HepG2 (cell line): ENCODE data around the gene CPHXL. TPM values are rescaled to one million over a fixed set of nuclear protein-coding genes. Genes with fewer than 3 reads are reported as not detected.

ENCODE experiments used
- CAMTA2 ChIP-seq: sonication (generic); formaldehyde crosslinking; IDR thresholded peaks from 2 replicates; pipeline ENCODE4 v1.4.0; 2020; ENCODE audit warnings: mild to moderate bottlenecking, missing genetic modification reagents, borderline replicate concordance
- DRAP1 ChIP-seq: IDR thresholded peaks from 2 replicates; pipeline ENCODE4 v1.6.1; 2016; ENCODE audit warnings: missing genetic modification reagents, missing compliant biosample characterization
- ELF4 ChIP-seq: sonication (generic); formaldehyde crosslinking; IDR thresholded peaks from 2 replicates; pipeline ENCODE4 v1.5.0; 2020; ENCODE audit warnings: missing genetic modification reagents, mild to moderate bottlenecking, moderate library complexity, borderline replicate concordance
- ETS1 ChIP-seq: sonication (generic); formaldehyde crosslinking; IDR thresholded peaks from 2 replicates; pipeline ENCODE4 v1.4.0; 2020; ENCODE audit warnings: missing genetic modification reagents
- ETV5 ChIP-seq: IDR thresholded peaks from 2 replicates; pipeline ENCODE4 v1.6.1; 2018; ENCODE audit warnings: missing biosample characterization, missing genetic modification reagents, inconsistent platforms, borderline replicate concordance
- FOXM1 ChIP-seq: sonication (generic); formaldehyde crosslinking; IDR thresholded peaks from 2 replicates; pipeline ENCODE4 v1.5.0; 2020; ENCODE audit warnings: missing genetic modification reagents
- GATAD2A ChIP-seq: IDR thresholded peaks from 2 replicates; pipeline ENCODE4 v1.6.1; 2016
- GLMP ChIP-seq: sonication (generic); formaldehyde crosslinking; IDR thresholded peaks from 2 replicates; pipeline ENCODE4 v1.9.0; 2021; ENCODE audit warnings: missing genetic modification reagents, mild to moderate bottlenecking, borderline replicate concordance
- HMG20B ChIP-seq: conservative IDR thresholded peaks from 2 replicates; pipeline ENCODE4 v1.6.1; 2016; ENCODE audit warnings: missing genetic modification reagents, missing compliant biosample characterization
- HMGXB4 ChIP-seq, 2 experiments: sonication (generic) in 1 of 2; formaldehyde crosslinking in 1 of 2; IDR thresholded peaks; 2 replicates each; pipeline versions ENCODE4 v1.4.0 to v1.6.1; 2018 to 2020; ENCODE audit warnings: missing genetic modification reagents in 2 of 2, borderline replicate concordance in 1 of 2, low read depth in 1 of 2, mild to moderate bottlenecking in 1 of 2, missing biosample characterization in 1 of 2
- JARID2 ChIP-seq: sonication (generic); formaldehyde crosslinking; IDR thresholded peaks from 2 replicates; pipeline ENCODE4 v1.8.1; 2023; ENCODE audit warnings: missing genetic modification reagents, inconsistent platforms; ENCODE audit not compliant: insufficient replicate concordance
- NCOA2 ChIP-seq: sonication (generic); formaldehyde crosslinking; IDR thresholded peaks from 2 replicates; pipeline ENCODE4 v1.8.0; 2022; ENCODE audit warnings: inconsistent platforms
- PAXIP1 ChIP-seq: sonication (generic); formaldehyde crosslinking; conservative IDR thresholded peaks from 2 replicates; pipeline ENCODE4 v1.4.0; 2020; ENCODE audit warnings: mild to moderate bottlenecking, missing genetic modification reagents, moderate library complexity
- PITX1 ChIP-seq: sonication (generic); formaldehyde crosslinking; IDR thresholded peaks from 2 replicates; pipeline ENCODE4 v1.5.1; 2020; ENCODE audit warnings: mild to moderate bottlenecking, missing genetic modification reagents
- REL ChIP-seq: sonication (generic); formaldehyde crosslinking; conservative IDR thresholded peaks from 2 replicates; pipeline ENCODE4 v1.8.0; 2022; ENCODE audit warnings: mild to moderate bottlenecking, missing genetic modification reagents, moderate library complexity
- SAFB2 ChIP-seq: sonication (generic); formaldehyde crosslinking; IDR thresholded peaks from 2 replicates; pipeline ENCODE4 v1.5.1; 2020; ENCODE audit warnings: missing genetic modification reagents, low read depth, mild to moderate bottlenecking, borderline replicate concordance
- SNAPC2 ChIP-seq: sonication (generic); formaldehyde crosslinking; IDR thresholded peaks from 2 replicates; pipeline ENCODE4 v1.8.1; 2022; ENCODE audit warnings: mild to moderate bottlenecking, missing genetic modification reagents
- SRSF1 ChIP-seq: fragments of 200-400 bp; formaldehyde crosslinking; optimal IDR thresholded peaks from 2 replicates; pipeline ENCODE3; 2017; ENCODE audit warnings: mild to moderate bottlenecking, low read depth, low read length, moderate library complexity
- TARDBP ChIP-seq: sonication (generic); formaldehyde crosslinking; IDR thresholded peaks from 2 replicates; pipeline ENCODE4 v1.8.0; 2022; ENCODE audit warnings: mild to moderate bottlenecking, missing genetic modification reagents
- ZNF264 ChIP-seq: sonication (generic); formaldehyde crosslinking; IDR thresholded peaks from 2 replicates; pipeline ENCODE4 v1.4.0; 2020; ENCODE audit warnings: missing genetic modification reagents
- ZNF510 ChIP-seq: sonication (generic); formaldehyde crosslinking; IDR thresholded peaks from 2 replicates; pipeline ENCODE4 v1.4.0; 2020; ENCODE audit warnings: low read depth, mild to moderate bottlenecking, missing genetic modification reagents
- ZNF546 ChIP-seq: sonication (generic); formaldehyde crosslinking; conservative IDR thresholded peaks from 2 replicates; pipeline ENCODE4 v1.8.1; 2023; ENCODE audit warnings: mild to moderate bottlenecking, missing genetic modification reagents
- ZNF713 ChIP-seq: sonication (generic); formaldehyde crosslinking; IDR thresholded peaks from 2 replicates; pipeline ENCODE4 v1.4.0; 2020; ENCODE audit warnings: mild to moderate bottlenecking, missing genetic modification reagents
- ZNF777 ChIP-seq: sonication (generic); formaldehyde crosslinking; IDR thresholded peaks from 2 replicates; pipeline ENCODE4 v1.4.0; 2020; ENCODE audit warnings: missing genetic modification reagents
- polyA plus RNA-seq, 8 experiments: library from polyadenylated mRNA; depleted of rRNA in 3 of 8; stranded (reverse) in 7 of 8; unstranded in 1 of 8; fragments of >200 nt; fragmentation: Illumina TruSeq in 4 of 8; extraction: Trizol in 4 of 8; gene quantifications; 2 replicates each; pipeline versions ENCODE4 v1.2.1 to v1.2.3, GENCODE V29; 2011 to 2016; ENCODE audit warnings: low read depth in 4 of 8, missing spikeins in 1 of 8, mixed read lengths in 1 of 8; ENCODE audit not compliant: insufficient read depth in 1 of 8
- total RNA-seq, 5 experiments: library from RNA; depleted of rRNA; stranded (reverse); fragments of >200 nt; fragmentation: Illumina TruSeq; extraction: Trizol; gene quantifications; 2 replicates each; pipeline ENCODE4 v1.2.3, GENCODE V29; 2016; ENCODE audit warnings: low read depth in 1 of 5

The CPHXL gene
- total and polyA plus RNA-seq, 2 of the 13 experiments (the other 11 are each of a cell fraction or from before 2014, with no cell fraction given): not detected

- no peak for TF ChIP-seq FOXM1 (CRISPR knock-in tag)
- peak; percentile 63 for TF ChIP-seq GATAD2A (CRISPR knock-in tag)
- no peak for TF ChIP-seq ETS1 (CRISPR knock-in tag)
- peak; percentile 98 for TF ChIP-seq ZNF264 (CRISPR knock-in tag)
- TF ChIP-seq NCOA2 (CRISPR knock-in tag): peak; percentile 58; the same call in 1 of the 2 replicates
- no peak for TF ChIP-seq HMGXB4 (CRISPR knock-in tag; IDR thresholded peaks at IDR 0.05; ENCODE audit: borderline replicate concordance in 1 of 2, low read depth in 1 of 2)
- TF ChIP-seq PAXIP1: peak; percentile 62
- no peak for TF ChIP-seq ELF4 (CRISPR knock-in tag)
- no peak for TF ChIP-seq ZNF713 (CRISPR knock-in tag)
- no peak for TF ChIP-seq SNAPC2 (CRISPR knock-in tag)
- TF ChIP-seq PITX1 (CRISPR knock-in tag): peak; percentile 97
- TF ChIP-seq ZNF777 (CRISPR knock-in tag): no peak
- no peak for TF ChIP-seq SRSF1
- TF ChIP-seq REL (CRISPR knock-in tag): no peak
- TF ChIP-seq TARDBP (CRISPR knock-in tag): no peak
- TF ChIP-seq ZNF510 (CRISPR knock-in tag): no peak
- TF ChIP-seq HMG20B (CRISPR knock-in tag): 0 out of 2 replicates have a peak, but pooled peaks have one; percentile 42
- TF ChIP-seq ETV5 (CRISPR knock-in tag): peak; percentile 36; the same call in 1 of the 2 replicates
- no peak for TF ChIP-seq CAMTA2
- TF ChIP-seq GLMP (CRISPR knock-in tag): no peak
- no peak for TF ChIP-seq SAFB2
- TF ChIP-seq JARID2: no peak
- no peak for TF ChIP-seq ZNF546 (CRISPR knock-in tag)
- 0 out of 2 replicates have a peak, but pooled peaks have one; percentile 16 for TF ChIP-seq DRAP1
These were observed 931 bp upstream of the CPHXL start (continued) for GRCh38 chr16:75727221-75727620.
